PC-9 (cell line): ENCODE results near the gene GHRH.

Source experiments
- CTCF ChIP-seq: fragments of 200-600 bp; sonication (generic); conservative IDR thresholded peaks from 2 replicates; pipeline ENCODE4 v1.6.1; 2017; ENCODE audit warnings: mixed run types, antibody characterized with exemption, mild to moderate bottlenecking, moderate library complexity
- EZH2 ChIP-seq: fragments of 200-600 bp; sonication (generic); IDR thresholded peaks from 2 replicates; pipeline ENCODE4 v1.8.0; 2017; ENCODE audit warnings: antibody characterized with exemption, low read depth

DNA sequence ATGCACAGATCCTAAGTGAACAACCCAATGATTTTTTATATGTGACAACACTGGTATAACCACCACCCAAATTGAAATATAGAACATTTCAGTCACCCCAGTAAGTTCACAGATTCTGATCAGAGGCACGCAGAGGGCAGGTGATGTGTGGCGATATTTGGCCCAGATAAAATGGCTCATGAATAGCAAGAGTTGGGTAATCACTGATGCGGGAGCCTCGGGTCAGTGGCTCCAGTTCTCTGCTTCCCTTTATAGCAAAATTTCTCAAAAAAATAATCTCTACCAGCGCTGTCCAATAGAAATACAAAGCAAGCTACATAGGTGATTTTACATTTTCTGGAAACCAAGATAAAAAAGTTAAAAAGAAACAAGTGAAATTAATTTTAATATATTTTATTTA, 14.9 kb downstream of the GHRH start:
- no peak for TF ChIP-seq CTCF
- no peak for TF ChIP-seq EZH2
